Measurements from ENCODE around the gene CPVL.

DNA sequence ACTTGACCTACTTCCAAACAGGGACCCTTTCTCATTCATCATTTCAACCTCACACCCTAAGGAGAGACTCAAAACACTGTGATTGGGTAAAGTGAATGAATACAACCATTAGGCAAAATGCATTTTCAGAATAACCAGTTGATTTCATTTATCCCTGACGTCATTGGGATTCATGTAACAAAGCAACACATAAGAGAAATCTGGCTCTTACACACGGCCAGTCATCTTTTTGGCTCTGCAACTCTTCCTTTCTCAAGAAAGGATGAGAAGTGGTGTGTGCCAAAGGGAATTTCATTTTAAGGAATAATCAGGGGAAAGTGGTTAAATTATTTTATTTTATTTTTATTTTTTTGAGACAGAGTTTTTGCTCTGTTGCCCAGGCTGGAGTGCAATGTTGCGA is 83.1 kb downstream of the CPVL start:
- TF ChIP-seq, protein P1, sequence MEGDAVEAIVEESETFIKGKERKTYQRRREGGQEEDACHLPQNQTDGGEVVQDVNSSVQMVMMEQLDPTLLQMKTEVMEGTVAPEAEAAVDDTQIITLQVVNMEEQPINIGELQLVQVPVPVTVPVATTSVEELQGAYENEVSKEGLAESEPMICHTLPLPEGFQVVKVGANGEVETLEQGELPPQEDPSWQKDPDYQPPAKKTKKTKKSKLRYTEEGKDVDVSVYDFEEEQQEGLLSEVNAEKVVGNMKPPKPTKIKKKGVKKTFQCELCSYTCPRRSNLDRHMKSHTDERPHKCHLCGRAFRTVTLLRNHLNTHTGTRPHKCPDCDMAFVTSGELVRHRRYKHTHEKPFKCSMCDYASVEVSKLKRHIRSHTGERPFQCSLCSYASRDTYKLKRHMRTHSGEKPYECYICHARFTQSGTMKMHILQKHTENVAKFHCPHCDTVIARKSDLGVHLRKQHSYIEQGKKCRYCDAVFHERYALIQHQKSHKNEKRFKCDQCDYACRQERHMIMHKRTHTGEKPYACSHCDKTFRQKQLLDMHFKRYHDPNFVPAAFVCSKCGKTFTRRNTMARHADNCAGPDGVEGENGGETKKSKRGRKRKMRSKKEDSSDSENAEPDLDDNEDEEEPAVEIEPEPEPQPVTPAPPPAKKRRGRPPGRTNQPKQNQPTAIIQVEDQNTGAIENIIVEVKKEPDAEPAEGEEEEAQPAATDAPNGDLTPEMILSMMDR (IDR thresholded peaks at IDR 0.05; ENCODE audit: control extremely low read depth in 1 of 3, insufficient read depth in 1 of 3, low read depth in 1 of 3, low read length in 3 of 3) = no peak
- no peak for TF ChIP-seq POLR2AphosphoS5 (IDR thresholded peaks at IDR 0.05; ENCODE audit: low read depth, low read length)

Data from H1 (cell line).